HG02763 (cell line): ENCODE results near the gene ETFB.
"Not testable (repeated sequence)": the region's sequence is repeated elsewhere in the genome, so short reads cannot be mapped to it uniquely, and the experiment has no call there.

Experiments used
- ATAC-seq: cut with Tn5 transposase; IDR thresholded peaks from one replicate; pipeline ENCODE4 v1.9.1; 2021; ENCODE audit warnings: mild to moderate bottlenecking, moderate library complexity; ENCODE audit not compliant: unreplicated experiment

Gene ETFB

DNA sequence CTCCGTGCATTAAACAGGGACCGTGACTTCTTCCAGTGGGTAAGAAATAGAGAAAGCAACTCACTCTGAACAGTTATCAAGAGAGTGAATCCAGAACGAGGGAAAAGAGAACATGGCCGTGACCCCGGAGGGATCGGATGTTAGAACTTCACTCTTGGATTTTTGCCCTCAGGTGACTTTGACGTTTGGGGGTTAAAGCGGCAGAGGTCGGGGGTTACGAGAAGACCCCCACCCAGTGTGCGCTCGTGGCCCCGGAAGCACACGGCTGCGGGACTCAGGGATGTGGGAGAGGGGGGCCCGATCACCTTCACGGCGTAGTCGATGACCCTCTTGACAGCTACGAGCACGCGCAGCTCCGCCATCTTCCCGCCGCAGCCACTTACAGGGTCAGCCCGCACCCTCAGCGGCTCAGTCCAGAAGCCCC is at the start of gene ETFB:
ETFB (minus strand) TSS at position 424 of the 424 bp plus-strand sequence; CDS start at position 362, 62 bp downstream.
- ATAC-seq, result no peak

DNA sequence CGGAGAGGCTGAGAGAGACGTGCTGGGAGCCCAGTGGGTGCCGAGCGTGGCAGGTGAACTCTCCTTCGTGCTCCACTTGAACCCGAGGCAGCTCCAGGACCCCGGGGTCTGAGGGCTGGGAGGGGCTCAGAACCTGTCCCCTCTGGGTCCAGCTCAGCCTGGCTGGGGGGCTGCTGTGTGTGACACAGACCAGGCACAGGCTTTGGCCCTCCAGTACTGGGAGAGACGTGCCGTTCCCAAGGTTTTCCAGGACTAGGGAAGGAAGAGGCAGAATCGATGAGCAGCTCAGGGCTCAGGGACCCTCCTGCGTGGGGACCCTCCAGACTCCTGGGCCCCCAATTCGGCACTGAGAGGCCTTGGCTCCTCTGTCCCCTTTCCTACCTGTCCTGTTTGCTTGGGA is 49.0 kb upstream of the ETFB start:
- no peak for ATAC-seq

- no peak for ATAC-seq
Measured at GRCh38 chr19:51410950-51411748, 45.0 kb upstream of the ETFB start.

- no peak for ATAC-seq
Measured at GRCh38 chr19:51407511-51408131, 41.4 kb upstream of the ETFB start.

- no peak for ATAC-seq
Measured at GRCh38 chr19:51402117-51402516, 35.9 kb upstream of the ETFB start.

GRCh38 chr19:51399936-51400335 is 33.7 kb upstream of the ETFB start:
- not testable (repeated sequence) for ATAC-seq

DNA sequence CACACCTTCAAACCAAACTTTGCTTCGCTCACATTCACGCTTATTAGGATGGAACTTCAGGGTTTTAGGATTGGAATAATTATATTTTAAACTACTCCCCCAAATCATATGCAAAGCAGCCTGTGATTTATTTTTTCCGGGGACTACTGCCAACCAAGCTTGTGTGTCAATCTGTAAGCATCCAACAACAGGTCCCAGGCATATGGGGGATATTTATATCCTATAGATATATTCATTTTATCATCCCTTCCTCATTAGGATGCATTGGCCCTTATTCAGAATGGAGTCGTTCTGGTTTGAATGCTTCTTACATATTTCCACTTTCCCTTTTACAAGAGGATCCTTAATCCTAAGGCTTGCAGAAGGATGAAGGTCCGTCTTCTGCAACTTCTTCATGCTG is 33.0 kb upstream of the ETFB start:
- ATAC-seq, result no peak

- ATAC-seq, result no peak
Measured at GRCh38 chr19:51398096-51398704, 32.0 kb upstream of the ETFB start.

DNA sequence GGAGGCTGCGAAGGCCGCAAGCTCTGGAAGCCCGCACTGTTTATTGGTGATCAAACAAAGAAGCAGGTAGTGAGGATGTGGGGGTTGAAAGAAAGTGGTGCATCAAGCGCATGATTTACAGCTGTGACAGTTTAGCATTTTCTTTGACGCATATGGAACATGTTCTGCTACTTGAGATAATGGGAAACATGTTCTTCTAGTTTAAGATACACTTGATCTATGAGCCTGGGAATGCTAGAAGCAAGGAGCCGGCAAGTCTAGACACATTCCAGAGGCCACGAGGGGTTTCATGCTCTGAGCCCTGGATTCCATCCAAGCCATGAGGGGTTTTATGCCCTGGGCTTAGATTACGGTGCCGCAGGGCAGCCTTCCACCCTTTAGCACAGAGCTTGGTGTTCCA is 31.3 kb upstream of the ETFB start:
- ATAC-seq, result not testable (repeated sequence)

- ATAC-seq, result no peak
Measured at GRCh38 chr19:51396175-51396574, 30.0 kb upstream of the ETFB start.

GRCh38 chr19:51394050-51394836 is 28.1 kb upstream of the ETFB start:
- ATAC-seq, result peak; percentile 89

- ATAC-seq, result no peak
Measured at GRCh38 chr19:51392701-51393100, 26.5 kb upstream of the ETFB start.

- ATAC-seq, result no peak
Measured at GRCh38 chr19:51391073-51391611, 25.0 kb upstream of the ETFB start.

- ATAC-seq, result no peak
Measured at GRCh38 chr19:51389143-51389542, 23.0 kb upstream of the ETFB start.

- no peak for ATAC-seq
Measured at GRCh38 chr19:51387924-51388389, 21.8 kb upstream of the ETFB start, which contains the start of gene LIM2. Gene LIM2 (minus strand): TSS chr19:51387974. CDS start chr19:51387443, 531 bp downstream.

DNA sequence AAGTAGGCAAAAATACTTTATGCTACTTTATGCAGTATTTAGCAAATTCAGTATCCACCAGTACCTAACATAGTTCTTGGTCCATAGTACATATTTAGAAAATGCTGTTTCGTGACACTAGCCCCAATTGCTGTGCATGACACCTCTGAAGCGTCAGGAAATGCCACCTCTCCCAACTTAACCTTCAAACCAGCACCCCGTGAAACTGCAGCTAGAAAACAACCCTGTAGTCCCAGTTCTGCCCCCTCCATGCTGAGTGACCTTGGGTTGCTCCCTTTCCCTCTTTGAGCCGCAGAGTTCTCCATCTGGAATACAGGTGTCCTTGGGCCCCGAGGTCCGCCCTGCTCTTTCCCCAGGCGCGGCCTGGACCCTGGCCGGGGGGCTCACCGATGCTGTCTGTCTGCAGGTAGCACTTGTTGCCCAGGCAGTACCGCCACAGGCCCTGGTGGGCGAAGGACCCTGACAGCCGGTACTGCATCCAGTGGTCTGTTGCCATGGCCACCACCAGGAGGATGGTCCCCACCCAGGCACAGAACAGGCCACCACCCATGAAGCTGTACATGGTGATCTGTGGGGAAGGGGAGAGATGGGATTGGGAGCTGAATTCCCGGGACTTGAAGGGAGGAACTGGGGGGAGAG is 20.8 kb upstream of the ETFB start:
- ATAC-seq, result no peak

DNA sequence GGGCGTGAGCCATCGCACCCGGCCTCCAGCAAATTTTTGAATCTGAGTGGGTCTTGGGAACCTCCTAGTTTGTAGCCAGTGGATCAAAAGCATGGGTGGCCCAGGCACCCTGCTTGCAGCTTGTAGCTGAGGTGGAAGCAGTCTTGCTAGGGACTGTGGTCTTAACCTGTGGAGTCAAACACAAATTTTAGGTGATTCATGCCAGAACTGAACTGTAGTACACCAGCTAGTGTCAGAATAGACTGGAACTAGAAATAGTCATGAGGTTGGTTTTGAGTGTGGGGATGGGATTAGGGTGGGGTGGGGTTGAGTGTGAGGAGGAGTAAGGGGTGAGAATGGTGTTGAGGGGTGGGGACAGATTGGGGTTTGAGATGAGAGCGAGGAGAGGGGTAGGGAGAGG is 15.8 kb upstream of the ETFB start:
- ATAC-seq, result no peak

GRCh38 chr19:51380379-51380778 is 14.2 kb upstream of the ETFB start:
- no peak for ATAC-seq

DNA sequence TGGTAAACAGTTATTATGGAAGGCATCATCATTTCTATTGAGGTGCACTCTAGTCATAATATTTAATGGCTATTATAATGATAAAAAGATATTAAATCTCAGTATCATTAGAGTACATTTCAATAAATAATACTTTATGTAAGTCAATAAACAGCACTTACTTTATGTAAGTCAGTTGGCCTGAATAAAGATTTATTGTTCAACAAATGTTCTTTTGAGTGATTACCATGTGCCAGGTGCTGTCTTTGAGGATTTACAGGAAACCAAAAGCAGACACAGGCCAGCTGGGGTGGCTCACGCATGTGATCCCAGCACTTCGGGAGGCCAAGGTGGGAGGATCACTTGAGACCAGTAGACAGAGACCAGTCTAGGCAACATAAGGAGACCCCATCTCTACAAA is 11.2 kb upstream of the ETFB start:
- no peak for ATAC-seq

- ATAC-seq, result no peak
Measured at GRCh38 chr19:51375504-51376221, 9.5 kb upstream of the ETFB start.
